ENCODE measurements around the gene HENMT1.

HENMT1 gene

GRCh38 chr1:108598340-108598739 lies 62.6 kb downstream of the HENMT1 start:
- TF ChIP-seq CSDC2 (CRISPR knock-in tag; IDR thresholded peaks at IDR 0.05) (no peak), TSHZ2 (CRISPR knock-in tag; IDR thresholded peaks at IDR 0.05) (no peak), TCF4 (CRISPR knock-in tag; IDR thresholded peaks at IDR 0.05; ENCODE audit: borderline replicate concordance) (no peak), ARNTL (CRISPR knock-in tag; IDR thresholded peaks at IDR 0.05; ENCODE audit: borderline replicate concordance, low read depth) (no peak), PATZ1 (CRISPR knock-in tag; IDR thresholded peaks at IDR 0.05; ENCODE audit: borderline replicate concordance) (no peak), RARB (CRISPR knock-in tag; IDR thresholded peaks at IDR 0.05) (no peak), ISL1 (CRISPR knock-in tag; IDR thresholded peaks at IDR 0.05) (no peak), ZNF565 (CRISPR knock-in tag; conservative IDR thresholded peaks at IDR 0.05; ENCODE audit: low read depth) (no peak), CSRNP3 (CRISPR knock-in tag; IDR thresholded peaks at IDR 0.05) (no peak), GLIS3 (CRISPR knock-in tag; IDR thresholded peaks at IDR 0.05) (no peak)
- no peak; the same call in 2 of the 3 replicates for ATAC-seq
